Measurements from ENCODE around the gene ABHD5. TPM values are rescaled to one million over a fixed set of nuclear protein-coding genes. Genes with fewer than 3 reads are reported as not detected.
A peak's percentile ranks its signal among the peaks of the same experiment; 100 is the strongest.

The ABHD5 gene
- total and polyA plus RNA-seq, 2 donors from 2014 or later, result 19.0 to 21.1 TPM

GRCh38 chr3:43738305-43738704, 47.6 kb downstream of the ABHD5 start:
- Histone ChIP-seq H3K27me3 (ENCODE audit: control insufficient read depth, insufficient read depth, low read length) (no peaks in the 10 kb centered on the region), H3K9ac (ENCODE audit: low read length in 3 of 3) (no peak overlapping the region), H3K27ac (ENCODE audit: low read depth in 2 of 2, low read length in 2 of 2) (no peak overlapping the region), H3K4me1 (ENCODE audit: control insufficient read depth in 2 of 3, insufficient read depth in 2 of 3, low read depth in 1 of 3, low read length in 3 of 3) (peaks cover 0 to 6% (median 0%) of the 10 kb centered on the region in 3 donors), H3K36me3 (ENCODE audit: control insufficient read depth in 2 of 3, insufficient read depth in 3 of 3, low read length in 3 of 3) (no peaks in the 10 kb centered on the region), H3K9me3 (ENCODE audit: control insufficient read depth in 2 of 3, insufficient read depth in 1 of 3, low read length in 3 of 3) (no peaks in the 10 kb centered on the region), H3K4me3 (ENCODE audit: low read length in 3 of 3) (no peak overlapping the region)
- DNase-seq (no peak), FAIRE-seq (no peak)
- no peak for TF ChIP-seq CTCF (IDR thresholded peaks at IDR 0.05; ENCODE audit: borderline replicate concordance, extremely low read depth, insufficient read depth)
- intact Hi-C loops (cut with DNase I), result no loop called here

DNA sequence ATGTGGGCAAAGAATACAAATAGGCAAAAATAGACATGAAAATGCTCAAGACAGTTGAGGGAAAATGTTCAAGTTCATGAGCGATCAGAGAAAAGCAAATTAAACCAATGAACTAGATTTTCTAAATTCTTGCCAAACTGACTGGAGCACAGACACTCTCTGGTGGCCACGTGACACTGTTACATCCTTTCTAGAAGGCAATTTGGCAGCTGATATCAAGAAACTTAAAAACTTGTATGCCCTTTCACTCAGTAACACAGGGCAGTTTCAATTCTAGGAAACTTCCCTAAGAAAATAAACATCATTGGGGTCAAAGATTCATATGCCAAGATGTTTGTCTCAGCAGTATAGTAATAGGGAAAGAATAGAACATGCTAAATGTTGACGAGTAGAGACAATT, 52.2 kb downstream of the ABHD5 start:
- TF ChIP-seq CTCF (IDR thresholded peaks at IDR 0.05; ENCODE audit: borderline replicate concordance, extremely low read depth, insufficient read depth), result peak; percentile 26
- Histone ChIP-seq H3K4me1 (ENCODE audit: control insufficient read depth in 2 of 3, insufficient read depth in 2 of 3, low read depth in 1 of 3, low read length in 3 of 3) (peaks cover 0 to 3% (median 0%) of the 10 kb centered on the region in 3 donors), H3K4me3 (ENCODE audit: low read length in 3 of 3) (no peak overlapping the region), H3K9ac (ENCODE audit: low read length in 3 of 3) (no peak overlapping the region), H3K27ac (ENCODE audit: low read depth in 2 of 2, low read length in 2 of 2) (peak overlapping the region in 1 of 2 donors; percentile 8), H3K27me3 (ENCODE audit: control insufficient read depth, insufficient read depth, low read length) (no peaks in the 10 kb centered on the region), H3K9me3 (ENCODE audit: control insufficient read depth in 2 of 3, insufficient read depth in 1 of 3, low read length in 3 of 3) (peaks cover 0 to 5% (median 0%) of the 10 kb centered on the region in 3 donors), H3K36me3 (ENCODE audit: control insufficient read depth in 2 of 3, insufficient read depth in 3 of 3, low read length in 3 of 3) (no peaks in the 10 kb centered on the region)
- intact Hi-C loops (cut with DNase I), result no loop called here
- DNase-seq (peak in 2 of 5 donors; percentile 22 to 37), FAIRE-seq (peak; percentile 51)

- H3K36me3 ChIP-seq (ENCODE audit: control insufficient read depth in 2 of 3, insufficient read depth in 3 of 3, low read length in 3 of 3), result no peaks in the 10 kb centered on the region
- no peak for FAIRE-seq
- H3K4me1 ChIP-seq (ENCODE audit: control insufficient read depth in 2 of 3, insufficient read depth in 2 of 3, low read depth in 1 of 3, low read length in 3 of 3), result peaks cover 0 to 3% (median 0%) of the 10 kb centered on the region in 3 donors
- H3K4me3 ChIP-seq (ENCODE audit: low read length in 3 of 3), result no peak overlapping the region
- TF ChIP-seq CTCF (IDR thresholded peaks at IDR 0.05; ENCODE audit: borderline replicate concordance, extremely low read depth, insufficient read depth), result no peak
- no peak for DNase-seq
- intact Hi-C loops (cut with DNase I), result no loop called here
- H3K9ac ChIP-seq (ENCODE audit: low read length in 3 of 3), result no peak overlapping the region
- H3K9me3 ChIP-seq (ENCODE audit: control insufficient read depth in 2 of 3, insufficient read depth in 1 of 3, low read length in 3 of 3), result peaks cover 0 to 5% (median 0%) of the 10 kb centered on the region in 3 donors
- H3K27ac ChIP-seq (ENCODE audit: low read depth in 2 of 2, low read length in 2 of 2), result peak overlapping the region in 1 of 2 donors; percentile 15
- no peaks in the 10 kb centered on the region for H3K27me3 ChIP-seq (ENCODE audit: control insufficient read depth, insufficient read depth, low read length)
These were observed 56.9 kb downstream of the ABHD5 start for GRCh38 chr3:43747641-43748040.

- H3K4me3 ChIP-seq (ENCODE audit: low read length in 3 of 3), result no peak overlapping the region
- DNase-seq, result no peak
- H3K4me1 ChIP-seq (ENCODE audit: control insufficient read depth in 2 of 3, insufficient read depth in 2 of 3, low read depth in 1 of 3, low read length in 3 of 3), result peaks cover 0 to 3% (median 0%) of the 10 kb centered on the region in 3 donors
- H3K36me3 ChIP-seq (ENCODE audit: control insufficient read depth in 2 of 3, insufficient read depth in 3 of 3, low read length in 3 of 3), result no peaks in the 10 kb centered on the region
- H3K27ac ChIP-seq (ENCODE audit: low read depth in 2 of 2, low read length in 2 of 2), result no peak overlapping the region
- TF ChIP-seq CTCF (IDR thresholded peaks at IDR 0.05; ENCODE audit: borderline replicate concordance, extremely low read depth, insufficient read depth), result no peak
- intact Hi-C loops (cut with DNase I), result no loop called here
- H3K9me3 ChIP-seq (ENCODE audit: control insufficient read depth in 2 of 3, insufficient read depth in 1 of 3, low read length in 3 of 3), result peaks cover 0 to 5% (median 0%) of the 10 kb centered on the region in 3 donors
- H3K27me3 ChIP-seq (ENCODE audit: control insufficient read depth, insufficient read depth, low read length), result no peaks in the 10 kb centered on the region
- no peak overlapping the region for H3K9ac ChIP-seq (ENCODE audit: low read length in 3 of 3)
- no peak for FAIRE-seq
These were observed 57.4 kb downstream of the ABHD5 start for GRCh38 chr3:43748179-43748578.

All from kidney (tissue), 14 donors.